Gastroesophageal sphincter (tissue), 4 donors: ENCODE data around the gene RPTOR. TPM values are rescaled to one million over a fixed set of nuclear protein-coding genes. Genes with fewer than 3 reads are reported as not detected.

Experiments
- ATAC-seq: fragments of 150-250 bp; one replicate; pipeline ENCODE4 v1.9.1; 2016; ENCODE audit warnings: mild to moderate bottlenecking, moderate library complexity
- H3K27ac ChIP-seq, 4 donors: fragments of 200-600 bp; sonication (generic) in 3 of 4; 1 replicate in 3 of 4; 2 replicates in 1 of 4; pipeline ENCODE4 v1.5.1; 2016 to 2019
- H3K27me3 ChIP-seq: fragments of 200-600 bp; sonication (generic); one replicate; pipeline ENCODE4 v1.5.1; 2019
- H3K36me3 ChIP-seq, 2 donors: fragments of 200-600 bp; sonication (generic); one replicate each; pipeline ENCODE4 v1.5.1; 2019; ENCODE audit warnings: control low read depth in 1 of 2
- H3K4me1 ChIP-seq, 3 donors: fragments of 200-600 bp; sonication (generic); 1 replicate in 2 of 3; 2 replicates in 1 of 3; pipeline ENCODE4 v1.5.1; 2016 to 2019; ENCODE audit warnings: control low read depth in 2 of 3
- H3K4me3 ChIP-seq, 2 donors: fragments of 200-600 bp; sonication (generic); one replicate each; pipeline ENCODE4 v1.5.1; 2019; ENCODE audit warnings: mild to moderate bottlenecking in 1 of 2, moderate library complexity in 1 of 2
- H3K9me3 ChIP-seq, 3 donors: fragments of 200-600 bp; sonication (generic); one replicate each; pipeline ENCODE4 v1.5.1; 2017 to 2019; ENCODE audit warnings: control low read depth in 2 of 3
- CTCF ChIP-seq, 4 experiments: fragments of 200-600 bp in 2 of 4; fragments of 450-650 bp in 2 of 4; sonication (generic) in 1 of 4; IDR thresholded peaks; one replicate each; pipeline ENCODE4 v1.5.1; 2017 to 2019; ENCODE audit warnings: antibody characterized with exemption in 4 of 4, mild to moderate bottlenecking in 2 of 4, moderate library complexity in 2 of 4
- EP300 ChIP-seq: sonication (generic); formaldehyde crosslinking; IDR thresholded peaks from one replicate; pipeline ENCODE4 v1.6.1; 2017; ENCODE audit warnings: antibody characterized with exemption, mild to moderate bottlenecking
- POLR2A ChIP-seq, 2 donors: fragments of 450-650 bp; IDR thresholded peaks; one replicate each; pipeline ENCODE4 v1.6.1; 2017; ENCODE audit warnings: antibody characterized with exemption in 2 of 2, mild to moderate bottlenecking in 2 of 2, moderate library complexity in 1 of 2
- POLR2AphosphoS5 ChIP-seq: sonication (generic); formaldehyde crosslinking; IDR thresholded peaks from one replicate; pipeline ENCODE4 v1.6.1; 2017; ENCODE audit warnings: antibody characterized with exemption
- WGBS, 2 donors: methylation state at CpG; one replicate each; pipeline ENCODE4 v1.1.5; 2018; ENCODE audit warnings: low coverage in 1 of 2; 5-methylcytosine and 5-hydroxymethylcytosine counted together
- total RNA-seq, 4 donors: library from RNA; depleted of rRNA; stranded (reverse); fragments of >200 nt; gene quantifications; one replicate each; pipeline ENCODE4 v1.1.0, GENCODE V29; 2016

Gene RPTOR
- total RNA-seq, 4 donors from 2014 or later: 25.7 to 56.8 (median 39.7) TPM

GRCh38 chr17:80716986-80717719 is 172.5 kb downstream of the RPTOR start:
- TF ChIP-seq EP300 (no peak), POLR2AphosphoS5 (no peak)
- Histone ChIP-seq H3K4me3 (no peak overlapping the region), H3K27ac (no peak overlapping the region), H3K9me3 (no peaks in the 10 kb centered on the region), H3K4me1 (no peaks in the 10 kb centered on the region), H3K27me3 (no peaks in the 10 kb centered on the region), H3K36me3 (no peaks in the 10 kb centered on the region)
- ATAC-seq: no peak
- WGBS, 2 donors: 89 to 100% methylated on average over 2 to 10 of the region's 10 CpGs

- Histone ChIP-seq H3K36me3 (no peaks in the 10 kb centered on the region), H3K27me3 (no peaks in the 10 kb centered on the region), H3K4me1 (no peaks in the 10 kb centered on the region), H3K4me3 (no peak overlapping the region), H3K9me3 (no peaks in the 10 kb centered on the region), H3K27ac (no peak overlapping the region)
- TF ChIP-seq POLR2A (IDR thresholded peaks at IDR 0.05): no peak
- no peak for TF ChIP-seq EP300
- no peak for TF ChIP-seq CTCF (IDR thresholded peaks at IDR 0.05)
- no peak for TF ChIP-seq POLR2AphosphoS5
- 70 to 90% methylated on average over 5 to 7 of the region's 7 CpGs for WGBS, 2 donors
- no peak for ATAC-seq
Observed at GRCh38 chr17:80717720-80718083, 173.1 kb downstream of the RPTOR start.

GRCh38 chr17:80718428-80718827 is 173.8 kb downstream of the RPTOR start:
- H3K9me3 ChIP-seq: no peaks in the 10 kb centered on the region
- peak overlapping the region in 2 of 4 donors; percentile 15 to 42 for H3K27ac ChIP-seq
- H3K4me1 ChIP-seq: no peaks in the 10 kb centered on the region
- H3K27me3 ChIP-seq: no peaks in the 10 kb centered on the region
- H3K4me3 ChIP-seq: no peak overlapping the region
- H3K36me3 ChIP-seq: no peaks in the 10 kb centered on the region
- no peak for TF ChIP-seq POLR2A (IDR thresholded peaks at IDR 0.05)
- TF ChIP-seq POLR2AphosphoS5: no peak
- TF ChIP-seq EP300: no peak
- no peak for TF ChIP-seq CTCF (IDR thresholded peaks at IDR 0.05)
- whole genome bisulfite sequencing, 2 donors: 95 to 97% methylated on average over 2 to 4 of the region's 4 CpGs
- ATAC-seq: no peak

- Histone ChIP-seq H3K36me3 (no peaks in the 10 kb centered on the region), H3K27ac (peak overlapping the region in 1 of 4 donors; percentile 15), H3K9me3 (no peaks in the 10 kb centered on the region), H3K27me3 (no peaks in the 10 kb centered on the region), H3K4me1 (peaks cover 0 to 2% (median 0%) of the 10 kb centered on the region in 3 donors), H3K4me3 (no peak overlapping the region)
- no peak for ATAC-seq
- WGBS, 2 donors: 77 to 87% methylated on average over 6 of the region's 9 CpGs
- no peak for TF ChIP-seq POLR2AphosphoS5
- no peak for TF ChIP-seq CTCF (IDR thresholded peaks at IDR 0.05)
- no peak for TF ChIP-seq POLR2A (IDR thresholded peaks at IDR 0.05)
- no peak for TF ChIP-seq EP300
Observed at GRCh38 chr17:80719449-80719848, 174.8 kb downstream of the RPTOR start.

- Histone ChIP-seq H3K36me3 (no peaks in the 10 kb centered on the region), H3K4me3 (no peak overlapping the region), H3K27ac (no peak overlapping the region), H3K27me3 (no peaks in the 10 kb centered on the region), H3K4me1 (peaks cover 0 to 16% (median 0%) of the 10 kb centered on the region in 3 donors), H3K9me3 (no peaks in the 10 kb centered on the region)
- whole genome bisulfite sequencing, 2 donors: 75% methylated on average over 9 to 21 of the region's 35 CpGs
- TF ChIP-seq POLR2AphosphoS5 (no peak), CTCF (IDR thresholded peaks at IDR 0.05) (no peak), POLR2A (IDR thresholded peaks at IDR 0.05) (no peak), EP300 (no peak)
- peak; percentile 28 for ATAC-seq
Observed at GRCh38 chr17:80720610-80721577, 176.3 kb downstream of the RPTOR start.
